WTC11 (cell line): ENCODE data around the gene SLC25A44. TPM values are rescaled to one million over a fixed set of nuclear protein-coding genes. Genes with fewer than 3 reads are reported as not detected.

Experiments
- ATAC-seq: fragments of 200-7000 bp; cut with Tn5 transposase; 2 replicates; pipeline ENCODE4 v1.10.0; 2021; ENCODE audit warnings: mild to moderate bottlenecking, moderate library complexity
- CTCF ChIA-PET: fragments of 300-600 bp; sonication (Branson Sonifier 250); formaldehyde crosslinking; loops from one replicate; lab custom pipeline; 2021; ENCODE audit warnings: antibody characterized with exemption; lab: Charles Lee
- POLR2A ChIA-PET: fragments of 350-600 bp; sonication (Branson Sonifier 250); formaldehyde crosslinking; loops from one replicate; lab custom pipeline; 2021; ENCODE audit warnings: antibody characterized with exemption; lab: Charles Lee
- DNase-seq: peaks from one replicate; pipeline ENCODE4 v3.0.0; 2021; ENCODE audit warnings: low spot score
- H3K27ac Mint-ChIP-seq: 2 replicates; pipeline ENCODE4 v1.8.0; 2021; ENCODE audit warnings: mixed read lengths
- H3K27me3 Mint-ChIP-seq: 2 replicates; pipeline ENCODE4 v1.8.0; 2021; ENCODE audit warnings: low read depth, mild to moderate bottlenecking, moderate library complexity, mixed read lengths
- H3K36me3 Mint-ChIP-seq: 2 replicates; pipeline ENCODE4 v1.8.0; 2021; ENCODE audit warnings: mixed read lengths
- H3K4me1 Mint-ChIP-seq: 2 replicates; pipeline ENCODE4 v1.8.0; 2022; ENCODE audit warnings: mixed read lengths
- H3K4me3 Mint-ChIP-seq: 2 replicates; pipeline ENCODE4 v1.8.0; 2021; ENCODE audit warnings: mild to moderate bottlenecking, moderate library complexity, mixed read lengths
- H3K9me3 Mint-ChIP-seq: 2 replicates; pipeline ENCODE4 v1.8.0; 2021; ENCODE audit warnings: mixed read lengths
- AR ChIP-seq: fragments of 250-450 bp; sonication (Bioruptor Pico); IDR thresholded peaks from 2 replicates; pipeline ENCODE4 v1.9.0; 2021; ENCODE audit warnings: mild to moderate bottlenecking
- ATF2 ChIP-seq: sonication (generic); formaldehyde crosslinking; IDR thresholded peaks from 2 replicates; pipeline ENCODE4 v1.8.1; 2022; ENCODE audit warnings: low read depth, missing genetic modification reagents, borderline replicate concordance
- CDX4 ChIP-seq: fragments of 250-450 bp; sonication (Bioruptor Pico); IDR thresholded peaks from 2 replicates; pipeline ENCODE4 v1.9.0; 2021; ENCODE audit warnings: moderate library complexity, mild to moderate bottlenecking, inconsistent platforms, borderline replicate concordance
- E2F1 ChIP-seq: sonication (generic); formaldehyde crosslinking; IDR thresholded peaks from 2 replicates; pipeline ENCODE4 v1.8.0; 2022; ENCODE audit warnings: mild to moderate bottlenecking, missing genetic modification reagents
- ESRRA ChIP-seq: sonication (generic); formaldehyde crosslinking; IDR thresholded peaks from 2 replicates; pipeline ENCODE4 v1.8.1; 2022; ENCODE audit warnings: mild to moderate bottlenecking, missing genetic modification reagents, borderline replicate concordance
- FOXP1 ChIP-seq: sonication (generic); formaldehyde crosslinking; IDR thresholded peaks from 2 replicates; pipeline ENCODE4 v1.8.0; 2022; ENCODE audit warnings: missing genetic modification reagents, mild to moderate bottlenecking, moderate library complexity, borderline replicate concordance
- HMGA2 ChIP-seq: fragments of 250-450 bp; sonication (Bioruptor Pico); IDR thresholded peaks from 2 replicates; pipeline ENCODE4 v1.4.0; 2021; ENCODE audit warnings: mild to moderate bottlenecking, moderate library complexity
- HMGXB4 ChIP-seq: sonication (generic); formaldehyde crosslinking; IDR thresholded peaks from 2 replicates; pipeline ENCODE4 v1.8.1; 2023; ENCODE audit warnings: mild to moderate bottlenecking, moderate library complexity, missing genetic modification reagents
- IRF2 ChIP-seq: sonication (generic); formaldehyde crosslinking; IDR thresholded peaks from 2 replicates; pipeline ENCODE4 v1.8.0; 2022; ENCODE audit warnings: low read depth, missing genetic modification reagents, borderline replicate concordance
- JAZF1 ChIP-seq: fragments of 250-450 bp; sonication (Bioruptor Pico); IDR thresholded peaks from 2 replicates; pipeline ENCODE4 v1.9.0; 2021; ENCODE audit warnings: moderate library complexity, mild to moderate bottlenecking, inconsistent platforms
- MLX ChIP-seq: sonication (generic); formaldehyde crosslinking; IDR thresholded peaks from 2 replicates; pipeline ENCODE4 v1.8.1; 2023; ENCODE audit warnings: mild to moderate bottlenecking, missing genetic modification reagents, moderate library complexity
- NR2C2 ChIP-seq: sonication (generic); formaldehyde crosslinking; IDR thresholded peaks from 2 replicates; pipeline ENCODE4 v1.8.0; 2022; ENCODE audit warnings: mild to moderate bottlenecking, missing genetic modification reagents
- PRDM15 ChIP-seq: sonication (generic); formaldehyde crosslinking; IDR thresholded peaks from 2 replicates; pipeline ENCODE4 v1.8.0; 2022; ENCODE audit warnings: missing genetic modification reagents
- PREB ChIP-seq: sonication (generic); formaldehyde crosslinking; IDR thresholded peaks from 2 replicates; pipeline ENCODE4 v1.8.1; 2022; ENCODE audit warnings: mild to moderate bottlenecking, missing genetic modification reagents, moderate library complexity, borderline replicate concordance
- RORB ChIP-seq: fragments of 250-450 bp; sonication (Bioruptor Pico); IDR thresholded peaks from 2 replicates; pipeline ENCODE4 v1.9.0; 2021; ENCODE audit warnings: mild to moderate bottlenecking
- ZBTB21 ChIP-seq: sonication (generic); formaldehyde crosslinking; IDR thresholded peaks from 2 replicates; pipeline ENCODE4 v1.8.1; 2023; ENCODE audit warnings: mild to moderate bottlenecking, missing genetic modification reagents, borderline replicate concordance
- ZNF425 ChIP-seq: fragments of 250-450 bp; sonication (Bioruptor Pico); conservative IDR thresholded peaks from 2 replicates; pipeline ENCODE4 v1.9.0; 2021; ENCODE audit warnings: mild to moderate bottlenecking
- total RNA-seq: library from RNA; stranded (reverse); gene quantifications from 3 replicates; pipeline ENCODE4 v1.2.3, GENCODE V29; 2021

The SLC25A44 gene
- total RNA-seq, 1 experiment from 2014 or later = 29.1 TPM

- Mint-ChIP-seq H3K4me3 (no peak overlapping the region), H3K27me3 (no peaks in the 10 kb centered on the region), H3K27ac (no peak overlapping the region), H3K9me3 (no peaks in the 10 kb centered on the region), H3K4me1 (peaks cover 81% of the 10 kb centered on the region), H3K36me3 (no peaks in the 10 kb centered on the region)
- no peak for TF ChIP-seq ZNF425 (CRISPR knock-in tag)
- TF ChIP-seq JAZF1 (CRISPR knock-in tag) = no peak
- TF ChIP-seq E2F1 = no peak
- no peak for TF ChIP-seq FOXP1 (CRISPR knock-in tag)
- TF ChIP-seq PRDM15 (CRISPR knock-in tag) = no peak
- no peak for TF ChIP-seq MLX (CRISPR knock-in tag)
- TF ChIP-seq IRF2 (CRISPR knock-in tag) = no peak
- TF ChIP-seq ZBTB21 (CRISPR knock-in tag) = no peak
- TF ChIP-seq HMGXB4 = no peak
- no peak for TF ChIP-seq CDX4
- TF ChIP-seq AR (CRISPR knock-in tag) = no peak
- TF ChIP-seq ATF2 (CRISPR knock-in tag) = no peak
- TF ChIP-seq NR2C2 = no peak
- no peak for TF ChIP-seq RORB
- TF ChIP-seq PREB (CRISPR knock-in tag) = no peak
- no peak for TF ChIP-seq ESRRA (CRISPR knock-in tag)
- TF ChIP-seq HMGA2 (CRISPR knock-in tag) = no peak
- ChIA-PET CTCF (interaction anchor here (0.6 to 5.8 kb wide), 16 partner anchors 10 to 95 kb away, joined by 3 to 124 read pairs (median 8); partner anchors contain the start of genes PMF1 and SLC25A44), POLR2A (interaction anchor here (1.8 to 2.9 kb wide), 3 partner anchors 42 to 74 kb away, joined by 5 to 9 read pairs (median 7); partner anchors contain the start of genes PMF1 and SLC25A44)
- no peak for DNase-seq
- no peak for ATAC-seq
Observed at GRCh38 chr1:156151093-156151688, 42.7 kb upstream of the SLC25A44 start.
